Sigmoid colon (tissue), 4 donors: Measurements from ENCODE around the gene SLC52A3.

Experiments used
- CTCF ChIP-seq, 4 experiments: fragments of 450-650 bp in 3 of 4; fragments of 200-600 bp in 1 of 4; IDR thresholded peaks; one replicate each; pipeline ENCODE4 v1.5.1; 2016 to 2019; ENCODE audit warnings: antibody characterized with exemption in 4 of 4, mild to moderate bottlenecking in 3 of 4, moderate library complexity in 2 of 4
- EP300 ChIP-seq, 4 donors: sonication (generic); formaldehyde crosslinking; IDR thresholded peaks; one replicate each; pipeline ENCODE4 v1.6.1; 2017; ENCODE audit warnings: antibody characterized with exemption in 4 of 4
- POLR2A ChIP-seq, 2 donors: fragments of 450-650 bp; IDR thresholded peaks; one replicate each; pipeline ENCODE4 v1.6.1; 2016; ENCODE audit warnings: antibody characterized with exemption in 2 of 2, mild to moderate bottlenecking in 2 of 2, moderate library complexity in 2 of 2

GRCh38 chr20:714453-714852 is 53.8 kb downstream of the SLC52A3 start:
- TF ChIP-seq CTCF (IDR thresholded peaks at IDR 0.05) (no peak), POLR2A (IDR thresholded peaks at IDR 0.05) (no peak), EP300 (IDR thresholded peaks at IDR 0.05) (no peak)
